ENCODE data around the gene AKAP8L.
"Not testable (repeated sequence)": the region's sequence is repeated elsewhere in the genome, so short reads cannot be mapped to it uniquely, and the experiment has no call there.

Gene AKAP8L

DNA sequence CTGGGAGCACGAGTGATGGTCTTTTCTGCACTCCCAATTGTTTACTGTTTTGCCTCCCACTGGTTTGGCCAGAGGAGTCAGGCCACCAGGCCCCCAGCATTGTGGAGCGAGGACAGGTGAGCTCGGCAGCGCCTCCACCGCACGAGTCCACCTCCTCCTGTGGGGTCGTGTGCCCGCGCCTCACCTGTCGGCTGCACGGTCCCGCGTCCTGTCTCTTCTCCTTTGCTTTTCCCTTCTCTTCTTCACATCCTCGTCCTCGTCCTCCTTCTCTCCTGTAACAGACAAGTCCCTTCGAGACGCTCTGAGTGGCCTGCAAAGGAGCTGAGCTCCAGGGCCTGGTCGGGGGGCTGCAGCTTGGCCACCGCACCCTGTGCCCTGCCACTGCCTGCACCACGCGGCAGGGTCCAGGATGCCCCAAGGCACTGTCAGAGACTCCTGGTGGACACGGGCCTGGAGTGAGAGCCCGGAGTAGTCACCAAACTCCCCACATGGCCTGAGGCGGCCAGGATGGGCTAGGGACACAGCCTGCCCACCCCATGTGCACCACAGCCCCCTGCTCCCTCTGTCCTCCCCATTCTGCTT, 50.6 kb downstream of the AKAP8L start:
- Mint-ChIP-seq H3K27me3 (ENCODE audit: low read depth, poor library complexity) (peaks cover 3% of the 10 kb centered on the region), H3K9me3 (peaks cover 21% of the 10 kb centered on the region), H3K27ac (no peak overlapping the region), H3K4me3 (no peak overlapping the region), H3K4me1 (no peaks in the 10 kb centered on the region), H3K36me3 (ENCODE audit: low read depth) (peaks cover 73% of the 10 kb centered on the region)
- TF ChIP-seq, protein P1, sequence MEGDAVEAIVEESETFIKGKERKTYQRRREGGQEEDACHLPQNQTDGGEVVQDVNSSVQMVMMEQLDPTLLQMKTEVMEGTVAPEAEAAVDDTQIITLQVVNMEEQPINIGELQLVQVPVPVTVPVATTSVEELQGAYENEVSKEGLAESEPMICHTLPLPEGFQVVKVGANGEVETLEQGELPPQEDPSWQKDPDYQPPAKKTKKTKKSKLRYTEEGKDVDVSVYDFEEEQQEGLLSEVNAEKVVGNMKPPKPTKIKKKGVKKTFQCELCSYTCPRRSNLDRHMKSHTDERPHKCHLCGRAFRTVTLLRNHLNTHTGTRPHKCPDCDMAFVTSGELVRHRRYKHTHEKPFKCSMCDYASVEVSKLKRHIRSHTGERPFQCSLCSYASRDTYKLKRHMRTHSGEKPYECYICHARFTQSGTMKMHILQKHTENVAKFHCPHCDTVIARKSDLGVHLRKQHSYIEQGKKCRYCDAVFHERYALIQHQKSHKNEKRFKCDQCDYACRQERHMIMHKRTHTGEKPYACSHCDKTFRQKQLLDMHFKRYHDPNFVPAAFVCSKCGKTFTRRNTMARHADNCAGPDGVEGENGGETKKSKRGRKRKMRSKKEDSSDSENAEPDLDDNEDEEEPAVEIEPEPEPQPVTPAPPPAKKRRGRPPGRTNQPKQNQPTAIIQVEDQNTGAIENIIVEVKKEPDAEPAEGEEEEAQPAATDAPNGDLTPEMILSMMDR (IDR thresholded peaks at IDR 0.05): no peak
- no peak for DNase-seq

- Mint-ChIP-seq H3K4me1 (no peaks in the 10 kb centered on the region), H3K9me3 (peaks cover 24% of the 10 kb centered on the region), H3K4me3 (no peak overlapping the region), H3K27ac (no peak overlapping the region), H3K27me3 (ENCODE audit: low read depth, poor library complexity) (peaks cover 3% of the 10 kb centered on the region), H3K36me3 (ENCODE audit: low read depth) (peaks cover 73% of the 10 kb centered on the region)
- no peak for DNase-seq
- TF ChIP-seq, protein P1 (IDR thresholded peaks at IDR 0.05): no peak
Measured at GRCh38 chr19:15367439-15367838, 51.3 kb downstream of the AKAP8L start.

GRCh38 chr19:15365264-15365663, 53.5 kb downstream of the AKAP8L start:
- Mint-ChIP-seq H3K36me3 (ENCODE audit: low read depth) (peaks cover 80% of the 10 kb centered on the region), H3K4me1 (no peaks in the 10 kb centered on the region), H3K9me3 (peaks cover 34% of the 10 kb centered on the region), H3K4me3 (no peak overlapping the region), H3K27ac (no peak overlapping the region), H3K27me3 (ENCODE audit: low read depth, poor library complexity) (peaks cover 7% of the 10 kb centered on the region)
- no peak for DNase-seq
- TF ChIP-seq, protein P1 (IDR thresholded peaks at IDR 0.05): no peak

DNA sequence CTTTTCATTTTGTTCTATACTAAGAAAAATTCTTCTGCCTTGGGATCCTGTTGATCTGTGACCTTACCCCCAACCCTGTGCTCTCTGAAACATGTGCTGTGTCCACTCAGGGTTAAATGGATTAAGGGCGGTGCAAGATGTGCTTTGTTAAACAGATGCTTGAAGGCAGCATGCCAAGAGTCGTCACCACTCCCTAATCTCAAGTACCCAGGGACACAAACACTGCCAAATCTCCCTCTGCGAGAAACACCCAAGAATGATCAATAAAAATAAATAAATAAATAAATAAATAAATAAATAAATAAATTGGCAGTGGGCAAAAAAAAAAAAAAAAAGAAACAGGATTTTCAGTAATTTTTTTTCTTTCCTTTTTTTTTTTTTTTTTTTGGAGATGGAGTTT, 55.0 kb downstream of the AKAP8L start:
- H3K4me3 Mint-ChIP-seq; DNase-seq; H3K4me1 Mint-ChIP-seq; H3K27ac Mint-ChIP-seq; H3K27me3 Mint-ChIP-seq (ENCODE audit: low read depth, poor library complexity): not testable (repeated sequence)
- Mint-ChIP-seq H3K9me3 (peaks cover 34% of the 10 kb centered on the region), H3K36me3 (ENCODE audit: low read depth) (peaks cover 85% of the 10 kb centered on the region)

GRCh38 chr19:15363048-15363447, 55.7 kb downstream of the AKAP8L start:
- DNase-seq; H3K4me1 Mint-ChIP-seq; H3K4me3 Mint-ChIP-seq; H3K27me3 Mint-ChIP-seq (ENCODE audit: low read depth, poor library complexity); H3K27ac Mint-ChIP-seq: not testable (repeated sequence)
- H3K9me3 Mint-ChIP-seq: peaks cover 34% of the 10 kb centered on the region
- peaks cover 85% of the 10 kb centered on the region for H3K36me3 Mint-ChIP-seq (ENCODE audit: low read depth)

DNA sequence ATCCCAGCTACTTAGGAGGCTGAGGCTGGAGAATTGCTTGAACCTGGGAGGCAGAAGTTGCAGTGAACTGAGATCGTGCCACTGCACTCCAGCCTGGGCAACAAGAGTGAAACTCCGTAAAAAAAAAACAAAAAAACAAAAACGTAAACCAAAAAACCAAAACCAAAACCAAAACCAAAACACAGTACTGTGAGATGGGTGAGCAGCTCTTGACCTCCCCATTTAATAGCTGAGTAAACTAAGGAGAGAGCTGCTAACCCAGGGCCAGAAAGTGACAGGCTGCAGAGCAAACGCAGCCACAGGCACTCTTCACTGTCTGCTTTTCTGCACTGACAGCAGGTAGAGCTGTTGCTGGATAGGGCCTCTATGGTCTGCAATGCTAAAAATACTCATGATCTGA, 58.8 kb downstream of the AKAP8L start:
- not testable (repeated sequence) for H3K4me3 Mint-ChIP-seq; DNase-seq; H3K27ac Mint-ChIP-seq; H3K4me1 Mint-ChIP-seq; H3K27me3 Mint-ChIP-seq (ENCODE audit: low read depth, poor library complexity)
- peaks cover 27% of the 10 kb centered on the region for H3K9me3 Mint-ChIP-seq
- H3K36me3 Mint-ChIP-seq (ENCODE audit: low read depth): peaks cover 75% of the 10 kb centered on the region

GRCh38 chr19:15358918-15359317, 59.9 kb downstream of the AKAP8L start:
- H3K27me3 Mint-ChIP-seq (ENCODE audit: low read depth, poor library complexity): peaks cover 9% of the 10 kb centered on the region
- H3K4me3 Mint-ChIP-seq: no peak overlapping the region
- H3K9me3 Mint-ChIP-seq: peaks cover 18% of the 10 kb centered on the region
- peaks cover 76% of the 10 kb centered on the region for H3K36me3 Mint-ChIP-seq (ENCODE audit: low read depth)
- H3K27ac Mint-ChIP-seq: peak overlapping the region; percentile 12
- TF ChIP-seq, protein P1 (IDR thresholded peaks at IDR 0.05): no peak
- no peak for DNase-seq
- H3K4me1 Mint-ChIP-seq: no peaks in the 10 kb centered on the region
